Prostate gland (tissue), 1 donor: Measurements from ENCODE around the gene SULT1A1.

ENCODE experiments used
- POLR2A ChIP-seq: fragments of 450-650 bp; IDR thresholded peaks from one replicate; pipeline ENCODE4 v1.6.1; 2016; ENCODE audit warnings: antibody characterized with exemption, mild to moderate bottlenecking
- POLR2AphosphoS5 ChIP-seq: sonication (generic); formaldehyde crosslinking; IDR thresholded peaks from one replicate; pipeline ENCODE4 v1.6.1; 2017; ENCODE audit warnings: antibody characterized with exemption

- no peak for TF ChIP-seq POLR2AphosphoS5
- TF ChIP-seq POLR2A: no peak
Measured at GRCh38 chr16:28602529-28602928, 7.3 kb downstream of the SULT1A1 start.
